AG04449 (cell line): ENCODE data around the gene DNAJC5.

Experiments
- CTCF ChIA-PET: fragments of 350-600 bp; formaldehyde crosslinking; extraction: SDS; loops from one replicate; lab custom pipeline; 2021; ENCODE audit warnings: antibody characterized with exemption; lab: Yijun Ruan, JAX
- POLR2A ChIA-PET: fragments of 400-600, 350-600 bp; formaldehyde crosslinking; extraction: SDS; loops from one replicate; lab custom pipeline; 2020; ENCODE audit warnings: antibody characterized with exemption, inconsistent platforms; lab: Yijun Ruan, JAX
- DNase-seq: peaks from one replicate; pipeline ENCODE4 v3.0.0-alpha.2; 2010; ENCODE audit warnings: low read depth, low spot score
- H3K4me3 ChIP-seq: 2 replicates; pipeline ENCODE4 v1.5.1; 2011; ENCODE audit warnings: low read depth, mild to moderate bottlenecking, control low read depth, low read length
- CTCF ChIP-seq: IDR thresholded peaks from one replicate; pipeline ENCODE4 v1.5.1; 2011; ENCODE audit warnings: mild to moderate bottlenecking, moderate library complexity, low read length, control low read depth, inconsistent platforms; ENCODE audit not compliant: insufficient read depth; ENCODE audit errors: missing control alignments

DNAJC5 gene

GRCh38 chr20:63894358-63895201 lies at the start of gene DNAJC5:
TSS of gene DNAJC5 (plus strand) at chr20:63895126. CDS start at chr20:63928346, 33,220 bp downstream.
- peak; percentile 16 for DNase-seq
- CTCF ChIA-PET = interaction anchor here (1.2 to 3.9 kb wide), 3 partner anchors 13 to 79 kb away, joined by 3 to 23 read pairs (median 15); no protein-coding TSS in a partner anchor
- TF ChIP-seq CTCF = no peak

GRCh38 chr20:63846128-63846771 lies 48.7 kb upstream of the DNAJC5 start:
- no peak for TF ChIP-seq CTCF
- CTCF ChIA-PET = no interaction called here
- no peak overlapping the region for H3K4me3 ChIP-seq
- no peak for DNase-seq
- POLR2A ChIA-PET = no interaction called here

More at GRCh38 chr20:63894358-63895201, at the start of gene DNAJC5:
- POLR2A ChIA-PET = interaction anchor here (1.2 to 1.3 kb wide), 2 partner anchors 30 to 83 kb away, joined by 3 read pairs; partner anchors contain the start of gene TPD52L2
- H3K4me3 ChIP-seq = peak within 1 kb of the TSS; percentile 66

- no peak for TF ChIP-seq CTCF
- ChIA-PET POLR2A (no interaction called here), CTCF (interaction anchor here (1.4 kb wide), 1 partner anchor 11 kb away, joined by 3 read pairs; no protein-coding TSS in a partner anchor)
- no peak overlapping the region for H3K4me3 ChIP-seq
- no peak for DNase-seq
These were observed 48.1 kb upstream of the DNAJC5 start for GRCh38 chr20:63846888-63847236.

- TF ChIP-seq CTCF = no peak
- CTCF ChIA-PET = interaction anchor here (1.4 kb wide), 1 partner anchor 11 kb away, joined by 3 read pairs; no protein-coding TSS in a partner anchor
- POLR2A ChIA-PET = no interaction called here
- no peak for DNase-seq
- H3K4me3 ChIP-seq = no peak overlapping the region
These were observed 47.5 kb upstream of the DNAJC5 start for GRCh38 chr20:63847237-63848002.

GRCh38 chr20:63848003-63848911 lies 46.7 kb upstream of the DNAJC5 start:
- ChIA-PET CTCF (interaction anchor here (1.4 kb wide), 1 partner anchor 10 kb away, joined by 3 read pairs; no protein-coding TSS in a partner anchor), POLR2A (no interaction called here)
- DNase-seq = no peak
- no peak overlapping the region for H3K4me3 ChIP-seq
- TF ChIP-seq CTCF = no peak
